GM23338 (cell line): ENCODE data around the gene STIM2. TPM values are rescaled to one million over a fixed set of nuclear protein-coding genes. Genes with fewer than 3 reads are reported as not detected.

Experiments
- ATAC-seq: fragments of 200-7000 bp; cut with Tn5 transposase; 3 replicates; pipeline ENCODE4 v1.9.1; 2020
- DNase-seq: peaks from one replicate; pipeline ENCODE4 v3.0.0-alpha.2; 2015; ENCODE audit warnings: low spot score
- H2AFZ ChIP-seq: fragments of 200-600 bp; sonication (generic); 2 replicates; pipeline ENCODE4 v1.8.0; 2016; ENCODE audit warnings: antibody characterized with exemption, mild to moderate bottlenecking, moderate library complexity
- H3F3A ChIP-seq: fragments of 200-600 bp; sonication (generic); replicated peaks from 2 replicates; pipeline ENCODE4 v1.8.0; 2017; ENCODE audit warnings: antibody characterized with exemption, mixed run types, low read depth
- H3K27ac ChIP-seq: fragments of 200-600 bp; sonication (generic); 2 replicates; pipeline ENCODE4 v1.6.1; 2016; ENCODE audit warnings: low read depth
- H3K27me3 ChIP-seq: fragments of 200-600 bp; sonication (generic); 2 replicates; pipeline ENCODE4 v1.8.0; 2016; ENCODE audit warnings: mild to moderate bottlenecking, mixed run types, moderate library complexity; ENCODE audit not compliant: insufficient read depth
- H3K36me3 ChIP-seq: fragments of 200-600 bp; sonication (generic); 2 replicates; pipeline ENCODE4 v1.8.0; 2016; ENCODE audit warnings: mild to moderate bottlenecking; ENCODE audit not compliant: insufficient read depth
- H3K4me1 ChIP-seq: fragments of 200-600 bp; sonication (generic); 2 replicates; pipeline ENCODE4 v1.8.0; 2016; ENCODE audit warnings: mild to moderate bottlenecking, moderate library complexity; ENCODE audit not compliant: insufficient read depth
- H3K4me2 ChIP-seq: fragments of 200-600 bp; sonication (generic); 2 replicates; pipeline ENCODE4 v1.7.1; 2017; ENCODE audit warnings: mixed run types
- H3K4me3 ChIP-seq: fragments of 200-600 bp; sonication (generic); 2 replicates; pipeline ENCODE4 v1.6.1; 2016; ENCODE audit warnings: mixed run types
- H3K79me2 ChIP-seq: fragments of 200-600 bp; sonication (generic); replicated peaks from 2 replicates; pipeline ENCODE4 v1.8.0; 2017; ENCODE audit warnings: mild to moderate bottlenecking; ENCODE audit not compliant: insufficient read depth
- H3K9me2 ChIP-seq: fragments of 200-600 bp; sonication (generic); 2 replicates; pipeline ENCODE4 v1.8.0; 2017; ENCODE audit not compliant: insufficient read depth
- H4K20me1 ChIP-seq: fragments of 200-600 bp; sonication (generic); replicated peaks from 2 replicates; pipeline ENCODE4 v1.8.0; 2017; ENCODE audit warnings: mild to moderate bottlenecking; ENCODE audit not compliant: insufficient read depth
- H3K27ac Mint-ChIP-seq: 2 replicates; pipeline ENCODE4 v1.8.0; 2020; ENCODE audit warnings: inconsistent platforms, mild to moderate bottlenecking, moderate library complexity, mixed read lengths
- H3K27me3 Mint-ChIP-seq: 3 replicates; pipeline ENCODE4 v1.8.0; 2022; ENCODE audit warnings: low read depth, mild to moderate bottlenecking, moderate library complexity, mixed read lengths, inconsistent platforms; ENCODE audit not compliant: insufficient read depth, poor library complexity
- H3K36me3 Mint-ChIP-seq: 3 replicates; pipeline ENCODE4 v1.8.0; 2021; ENCODE audit warnings: low read depth, mild to moderate bottlenecking, inconsistent platforms, moderate library complexity, mixed read lengths
- H3K4me1 Mint-ChIP-seq: 3 replicates; pipeline ENCODE4 v1.8.0; 2020; ENCODE audit warnings: mild to moderate bottlenecking, inconsistent platforms, mixed read lengths
- H3K4me3 Mint-ChIP-seq: 3 replicates; pipeline ENCODE4 v1.8.0; 2021; ENCODE audit warnings: moderate library complexity, mild to moderate bottlenecking, inconsistent platforms, mixed read lengths
- H3K9me3 Mint-ChIP-seq: 3 replicates; pipeline ENCODE4 v1.8.0; 2020; ENCODE audit warnings: moderate library complexity, mild to moderate bottlenecking, inconsistent platforms, mixed read lengths
- EZH2phosphoT487 ChIP-seq: fragments of 200-600 bp; sonication (generic); IDR thresholded peaks from one replicate; pipeline ENCODE4 v1.8.1; 2018; ENCODE audit warnings: antibody characterized with exemption; ENCODE audit not compliant: unreplicated experiment
- JUNB ChIP-seq: IDR thresholded peaks from one replicate; pipeline ENCODE4 v1.6.1; 2016; ENCODE audit warnings: antibody characterized with exemption; ENCODE audit not compliant: unreplicated experiment
- NANOG ChIP-seq: IDR thresholded peaks from 2 replicates; pipeline ENCODE4 v1.6.1; 2016; ENCODE audit warnings: antibody characterized with exemption, borderline replicate concordance
- POLR2AphosphoS5 ChIP-seq: IDR thresholded peaks from 2 replicates; pipeline ENCODE4 v1.6.1; 2016; ENCODE audit warnings: antibody characterized with exemption, low read depth
- STAT1 ChIP-seq: IDR thresholded peaks from one replicate; pipeline ENCODE4 v1.6.1; 2016; ENCODE audit warnings: antibody characterized with exemption; ENCODE audit not compliant: unreplicated experiment
- ZNF114 ChIP-seq: fragments of 250-450 bp; sonication (Bioruptor Pico); IDR thresholded peaks from 2 replicates; pipeline ENCODE4 v1.5.0; 2020; ENCODE audit warnings: mild to moderate bottlenecking, moderate library complexity
- ZNF331 ChIP-seq: fragments of 250-450 bp; sonication (Bioruptor Pico); IDR thresholded peaks from 2 replicates; pipeline ENCODE4 v1.5.0; 2020; ENCODE audit warnings: low read depth, mild to moderate bottlenecking, moderate library complexity
- polyA plus RNA-seq: library from polyadenylated mRNA; unstranded; fragments of >200 nt; fragmentation: Nextera tagmentation; extraction: Ambion mirVana; gene quantifications from 2 replicates; pipeline ENCODE4 v1.2.1, GENCODE V29; 2016
- total RNA-seq: library from RNA; depleted of rRNA; stranded (reverse); fragments of >200 nt; shearing (Covaris generic); gene quantifications from 2 replicates; pipeline ENCODE4 v1.2.3, GENCODE V29; 2014
- TF ChIP-seq, protein P1 (sequence below), 2 experiments: fragments of 200-600 bp in 1 of 2; sonication (generic) in 1 of 2; conservative IDR thresholded peaks; 2 replicates each; pipeline versions ENCODE4 v1.5.1 to v1.6.1; 2016 to 2017; ENCODE audit warnings: antibody characterized with exemption in 2 of 2, low read depth in 2 of 2, mild to moderate bottlenecking in 2 of 2, moderate library complexity in 1 of 2
- TF ChIP-seq, protein P2 (sequence below): IDR thresholded peaks from 2 replicates; pipeline ENCODE4 v1.6.1; 2016; ENCODE audit warnings: antibody characterized with exemption
- TF ChIP-seq, protein P3 (sequence below): IDR thresholded peaks from one replicate; pipeline ENCODE4 v1.6.1; 2018; ENCODE audit warnings: antibody characterized with exemption; ENCODE audit not compliant: unreplicated experiment

Gene STIM2
- total and polyA plus RNA-seq, 2 experiments from 2014 or later: 13.1 to 17.8 TPM

DNA sequence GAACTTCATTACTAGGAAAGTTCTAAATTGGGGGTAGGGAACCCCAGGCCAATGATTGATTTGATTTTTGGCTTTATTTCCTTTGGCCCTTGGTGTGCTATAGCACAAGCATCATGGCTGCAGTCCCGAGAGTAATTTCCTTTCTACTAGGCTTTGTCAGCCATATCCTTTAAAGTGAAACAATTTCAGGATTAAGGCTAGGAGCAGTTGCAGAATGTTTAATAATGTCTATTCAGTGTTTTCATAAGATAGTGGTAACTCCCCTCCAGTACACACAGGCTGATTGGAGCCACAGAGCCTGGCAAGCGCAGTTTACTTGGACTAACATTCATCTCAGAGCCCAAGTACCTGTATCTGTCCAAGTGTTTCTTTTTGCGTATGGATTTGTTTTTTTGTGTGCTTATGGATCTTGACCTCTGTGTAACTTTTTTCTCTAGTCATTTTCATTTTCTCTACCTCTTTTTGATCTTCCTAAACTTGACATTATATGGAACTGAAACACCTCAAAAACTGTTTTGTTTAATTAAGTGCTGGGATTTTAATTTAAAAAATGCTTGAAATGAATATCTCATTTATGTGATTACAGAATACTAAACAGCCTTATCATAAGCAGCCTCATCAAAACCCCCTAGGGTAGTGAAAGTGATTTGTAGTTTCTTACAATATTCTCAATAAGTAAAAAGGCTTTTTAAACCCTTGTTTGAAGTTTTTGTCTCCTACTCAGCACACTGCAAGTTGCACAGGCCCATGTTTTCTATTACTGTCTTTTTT, 7.5 kb downstream of the STIM2 start:
- Histone ChIP-seq H3K4me2 (no peak overlapping the region), H3K36me3 (no peaks in the 10 kb centered on the region), H3K4me1 (peaks cover 30% of the 10 kb centered on the region), H3K27me3 (peaks cover 8% of the 10 kb centered on the region), H3F3A (no peaks in the 10 kb centered on the region), H3K4me3 (no peak overlapping the region), H3K9me2 (no peaks in the 10 kb centered on the region), H3K27ac (no peak overlapping the region), H2AFZ (no peak overlapping the region), H3K79me2 (peaks cover 93% of the 10 kb centered on the region), H4K20me1 (0 out of 2 replicates have a peak, but pooled peaks cover 7% of the 10 kb centered on the region)
- DNase-seq (no peak), ATAC-seq (no peak)
- no peaks in the 10 kb centered on the region; the same call in 2 of the 3 replicates for H3K36me3 Mint-ChIP-seq
- no peaks in the 10 kb centered on the region for H3K9me3 Mint-ChIP-seq
- no peak overlapping the region for H3K4me3 Mint-ChIP-seq
- H3K27me3 Mint-ChIP-seq: no peaks in the 10 kb centered on the region
- TF ChIP-seq ZNF114 (no peak), ZNF331 (CRISPR knock-in tag) (no peak), EZH2phosphoT487 (no peak), NANOG (no peak), STAT1 (no peak)
- TF ChIP-seq, protein P1, sequence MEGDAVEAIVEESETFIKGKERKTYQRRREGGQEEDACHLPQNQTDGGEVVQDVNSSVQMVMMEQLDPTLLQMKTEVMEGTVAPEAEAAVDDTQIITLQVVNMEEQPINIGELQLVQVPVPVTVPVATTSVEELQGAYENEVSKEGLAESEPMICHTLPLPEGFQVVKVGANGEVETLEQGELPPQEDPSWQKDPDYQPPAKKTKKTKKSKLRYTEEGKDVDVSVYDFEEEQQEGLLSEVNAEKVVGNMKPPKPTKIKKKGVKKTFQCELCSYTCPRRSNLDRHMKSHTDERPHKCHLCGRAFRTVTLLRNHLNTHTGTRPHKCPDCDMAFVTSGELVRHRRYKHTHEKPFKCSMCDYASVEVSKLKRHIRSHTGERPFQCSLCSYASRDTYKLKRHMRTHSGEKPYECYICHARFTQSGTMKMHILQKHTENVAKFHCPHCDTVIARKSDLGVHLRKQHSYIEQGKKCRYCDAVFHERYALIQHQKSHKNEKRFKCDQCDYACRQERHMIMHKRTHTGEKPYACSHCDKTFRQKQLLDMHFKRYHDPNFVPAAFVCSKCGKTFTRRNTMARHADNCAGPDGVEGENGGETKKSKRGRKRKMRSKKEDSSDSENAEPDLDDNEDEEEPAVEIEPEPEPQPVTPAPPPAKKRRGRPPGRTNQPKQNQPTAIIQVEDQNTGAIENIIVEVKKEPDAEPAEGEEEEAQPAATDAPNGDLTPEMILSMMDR (conservative IDR thresholded peaks at IDR 0.05; ENCODE audit: low read depth in 2 of 2): no peak
- H3K4me1 Mint-ChIP-seq: peaks cover 45% of the 10 kb centered on the region
- no peak overlapping the region for H3K27ac Mint-ChIP-seq

DNA sequence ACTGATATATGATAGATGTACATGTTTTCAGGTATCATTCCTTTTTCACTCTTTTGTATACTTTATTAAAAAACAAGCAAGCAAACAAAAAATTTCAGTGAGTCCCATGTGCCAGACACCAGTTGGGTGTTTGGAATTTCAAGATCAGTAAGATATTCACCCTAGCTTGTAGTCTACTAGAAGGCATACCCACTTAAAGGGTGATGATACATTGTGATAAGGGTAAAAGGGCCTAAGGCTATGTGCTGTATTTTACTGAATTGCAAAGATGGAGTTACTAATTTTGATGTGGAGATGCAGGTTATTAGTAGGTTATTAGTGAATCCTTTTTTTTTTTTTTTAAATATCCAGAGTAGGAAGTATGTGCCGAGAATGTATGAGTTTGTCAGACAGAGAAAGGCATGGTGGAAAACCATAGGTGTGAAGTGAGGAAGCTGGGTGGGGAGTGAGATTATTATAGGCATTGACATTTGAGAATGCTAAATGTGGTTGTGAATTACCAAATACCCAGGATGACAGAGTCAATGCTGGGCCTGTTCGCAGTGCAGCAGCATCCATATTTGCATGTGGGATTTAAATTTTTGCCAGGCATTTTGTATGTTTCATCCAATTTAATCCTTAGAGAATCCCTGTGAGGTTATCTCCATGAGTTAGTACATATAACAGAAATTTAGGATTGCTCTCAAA, 10.1 kb downstream of the STIM2 start:
- no peaks in the 10 kb centered on the region; the same call in 2 of the 3 replicates for H3K36me3 Mint-ChIP-seq
- ATAC-seq: no peak
- H3K4me1 Mint-ChIP-seq: peaks cover 30% of the 10 kb centered on the region
- Histone ChIP-seq H4K20me1 (no peaks in the 10 kb centered on the region), H3K4me1 (peaks cover 13% of the 10 kb centered on the region), H3K79me2 (peaks cover 76% of the 10 kb centered on the region), H3K4me2 (no peak overlapping the region), H2AFZ (no peak overlapping the region), H3K4me3 (no peak overlapping the region), H3F3A (no peaks in the 10 kb centered on the region), H3K27ac (no peak overlapping the region), H3K9me2 (no peaks in the 10 kb centered on the region), H3K27me3 (no peaks in the 10 kb centered on the region), H3K36me3 (no peaks in the 10 kb centered on the region)
- H3K4me3 Mint-ChIP-seq: no peak overlapping the region
- no peak overlapping the region for H3K27ac Mint-ChIP-seq
- no peak for DNase-seq
- H3K9me3 Mint-ChIP-seq: no peaks in the 10 kb centered on the region
- peaks cover 3% of the 10 kb centered on the region for H3K27me3 Mint-ChIP-seq
- TF ChIP-seq, protein P2, sequence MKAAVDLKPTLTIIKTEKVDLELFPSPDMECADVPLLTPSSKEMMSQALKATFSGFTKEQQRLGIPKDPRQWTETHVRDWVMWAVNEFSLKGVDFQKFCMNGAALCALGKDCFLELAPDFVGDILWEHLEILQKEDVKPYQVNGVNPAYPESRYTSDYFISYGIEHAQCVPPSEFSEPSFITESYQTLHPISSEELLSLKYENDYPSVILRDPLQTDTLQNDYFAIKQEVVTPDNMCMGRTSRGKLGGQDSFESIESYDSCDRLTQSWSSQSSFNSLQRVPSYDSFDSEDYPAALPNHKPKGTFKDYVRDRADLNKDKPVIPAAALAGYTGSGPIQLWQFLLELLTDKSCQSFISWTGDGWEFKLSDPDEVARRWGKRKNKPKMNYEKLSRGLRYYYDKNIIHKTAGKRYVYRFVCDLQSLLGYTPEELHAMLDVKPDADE: no peak
- TF ChIP-seq ZNF331 (CRISPR knock-in tag) (no peak), JUNB (no peak), STAT1 (no peak), POLR2AphosphoS5 (no peak), EZH2phosphoT487 (no peak)
- TF ChIP-seq, protein P3, sequence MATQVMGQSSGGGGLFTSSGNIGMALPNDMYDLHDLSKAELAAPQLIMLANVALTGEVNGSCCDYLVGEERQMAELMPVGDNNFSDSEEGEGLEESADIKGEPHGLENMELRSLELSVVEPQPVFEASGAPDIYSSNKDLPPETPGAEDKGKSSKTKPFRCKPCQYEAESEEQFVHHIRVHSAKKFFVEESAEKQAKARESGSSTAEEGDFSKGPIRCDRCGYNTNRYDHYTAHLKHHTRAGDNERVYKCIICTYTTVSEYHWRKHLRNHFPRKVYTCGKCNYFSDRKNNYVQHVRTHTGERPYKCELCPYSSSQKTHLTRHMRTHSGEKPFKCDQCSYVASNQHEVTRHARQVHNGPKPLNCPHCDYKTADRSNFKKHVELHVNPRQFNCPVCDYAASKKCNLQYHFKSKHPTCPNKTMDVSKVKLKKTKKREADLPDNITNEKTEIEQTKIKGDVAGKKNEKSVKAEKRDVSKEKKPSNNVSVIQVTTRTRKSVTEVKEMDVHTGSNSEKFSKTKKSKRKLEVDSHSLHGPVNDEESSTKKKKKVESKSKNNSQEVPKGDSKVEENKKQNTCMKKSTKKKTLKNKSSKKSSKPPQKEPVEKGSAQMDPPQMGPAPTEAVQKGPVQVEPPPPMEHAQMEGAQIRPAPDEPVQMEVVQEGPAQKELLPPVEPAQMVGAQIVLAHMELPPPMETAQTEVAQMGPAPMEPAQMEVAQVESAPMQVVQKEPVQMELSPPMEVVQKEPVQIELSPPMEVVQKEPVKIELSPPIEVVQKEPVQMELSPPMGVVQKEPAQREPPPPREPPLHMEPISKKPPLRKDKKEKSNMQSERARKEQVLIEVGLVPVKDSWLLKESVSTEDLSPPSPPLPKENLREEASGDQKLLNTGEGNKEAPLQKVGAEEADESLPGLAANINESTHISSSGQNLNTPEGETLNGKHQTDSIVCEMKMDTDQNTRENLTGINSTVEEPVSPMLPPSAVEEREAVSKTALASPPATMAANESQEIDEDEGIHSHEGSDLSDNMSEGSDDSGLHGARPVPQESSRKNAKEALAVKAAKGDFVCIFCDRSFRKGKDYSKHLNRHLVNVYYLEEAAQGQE: no peak
